Motor neuron (in vitro differentiated cells): Measurements from ENCODE around the gene CTNNA2. TPM values are rescaled to one million over a fixed set of nuclear protein-coding genes. Genes with fewer than 3 reads are reported as not detected.
A peak's percentile ranks its signal among the peaks of the same experiment; 100 is the strongest.
"Not testable (repeated sequence)": the region's sequence is repeated elsewhere in the genome, so short reads cannot be mapped to it uniquely, and the experiment has no call there.

Source experiments
- ATAC-seq, 8 experiments: fragments of 200-7000 bp; cut with Tn5 transposase; replicated peaks in 6 of 8; 2 replicates each; pipeline ENCODE4 v1.8.0; 2021; ENCODE audit warnings: mild to moderate bottlenecking in 8 of 8, moderate library complexity in 8 of 8
- H3K27ac ChIP-seq, 2 donors: fragments of 250-450 bp; sonication (Bioruptor Pico); 2 replicates each; pipeline ENCODE4 v1.9.0; 2021; ENCODE audit warnings: antibody characterized with exemption in 2 of 2, mild to moderate bottlenecking in 2 of 2, moderate library complexity in 1 of 2
- H3K4me1 ChIP-seq, 2 donors: fragments of 250-450 bp; sonication (Bioruptor Pico); replicated peaks in 1 of 2; 2 replicates each; pipeline ENCODE4 v1.6.1; 2021; ENCODE audit warnings: antibody characterized with exemption in 2 of 2, mild to moderate bottlenecking in 2 of 2, moderate library complexity in 1 of 2
- H3K4me3 ChIP-seq, 5 donors: fragments of 250-450 bp; sonication (Bioruptor Pico); 2 replicates each; pipeline ENCODE4 v1.9.0; 2021; ENCODE audit warnings: antibody characterized with exemption in 5 of 5, mild to moderate bottlenecking in 5 of 5, moderate library complexity in 4 of 5
- WGBS, 10 experiments: fragments of 450-650 bp; shearing (Covaris generic); methylation state at CpG; one replicate each; pipeline ENCODE4 v1.0.0; 2022; 5-methylcytosine and 5-hydroxymethylcytosine counted together
- in situ Hi-C, 9 experiments: fragments of 400-800 bp; cut with MboI; loops; one replicate each; pipeline ENCODE4 v1.15.0; 2021; ENCODE audit warnings: low sequenced_read_pairs in 9 of 9, low pct_unique_long_range_greater_than_20kb in 2 of 9; ENCODE audit not compliant: unreplicated experiment in 9 of 9
- total RNA-seq, 8 experiments: library from RNA; unstranded; fragments of 300-600 nt; gene quantifications; 2 replicates each; pipeline versions ENCODE4 v1.2.3 to v1.2.4, GENCODE V29; 2022

Gene CTNNA2
- total RNA-seq, 8 experiments from 2014 or later = 0.81 to 127 (median 56.5) TPM

GRCh38 chr2:80126596-80127189, 613.8 kb downstream of the CTNNA2 start:
- Histone ChIP-seq H3K4me1 (peaks cover 0 to 4% of the 10 kb centered on the region in 2 donors), H3K27ac (no peak overlapping the region), H3K4me3 (no peak overlapping the region)
- in situ Hi-C loops = no loop called here
- no peak for ATAC-seq
- 0 to 100% (median 47%) methylated on average over 1 to 2 of the region's 3 CpGs; no CpG with 5 or more reads in 3 of the 10 experiments for WGBS, 10 experiments

- Histone ChIP-seq H3K4me1 (no peaks in the 10 kb centered on the region), H3K27ac (no peak overlapping the region), H3K4me3 (no peak overlapping the region)
- ATAC-seq = no peak
- 0 to 90% (median 14%) methylated on average over 1 of the region's 1 CpG; no CpG with 5 or more reads in 5 of the 10 experiments for WGBS, 10 experiments
- in situ Hi-C loops = no loop called here
Measured at GRCh38 chr2:80128080-80128479, 615.2 kb downstream of the CTNNA2 start.

GRCh38 chr2:80132281-80132680, 619.4 kb downstream of the CTNNA2 start:
- no peak for ATAC-seq
- no peak overlapping the region for H3K27ac ChIP-seq
- WGBS, 10 experiments = 10 to 97% (median 65%) methylated on average over 1 to 3 of the region's 3 CpGs; no CpG with 5 or more reads in 2 of the 10 experiments
- H3K4me3 ChIP-seq = no peak overlapping the region
- peaks cover 0 to 3% of the 10 kb centered on the region in 2 donors for H3K4me1 ChIP-seq
- in situ Hi-C loops = no loop called here

GRCh38 chr2:80135001-80135400, 622.1 kb downstream of the CTNNA2 start:
- in situ Hi-C loops = no loop called here
- 0 to 100% (median 92%) methylated on average over 1 of the region's 1 CpG; no CpG with 5 or more reads in 4 of the 10 experiments for WGBS, 10 experiments
- no peak overlapping the region for H3K4me3 ChIP-seq
- H3K4me1 ChIP-seq = peaks cover 3 to 18% of the 10 kb centered on the region in 2 donors
- ATAC-seq = no peak
- H3K27ac ChIP-seq = no peak overlapping the region

DNA sequence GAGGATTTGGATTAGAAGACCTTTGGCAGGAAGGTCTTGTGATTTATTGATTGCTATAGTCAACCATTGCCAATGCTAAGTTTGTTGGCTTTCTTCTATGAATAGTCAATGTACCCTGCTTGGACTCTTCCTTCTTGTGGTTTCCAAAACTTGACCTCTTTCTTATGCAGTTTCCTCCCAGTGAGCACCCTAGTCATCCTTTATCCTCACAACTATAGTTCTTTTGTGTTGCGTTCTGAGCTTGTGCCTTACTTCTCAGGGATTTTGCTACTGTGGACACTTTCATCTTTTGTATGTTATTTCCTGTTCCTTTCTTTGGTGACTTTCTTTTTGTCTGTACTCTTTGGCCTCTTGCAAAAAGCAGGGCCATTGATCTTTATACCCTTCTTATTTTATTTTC, 623.5 kb downstream of the CTNNA2 start:
- Histone ChIP-seq H3K27ac (no peak overlapping the region), H3K4me3 (no peak overlapping the region), H3K4me1 (peaks cover 12 to 27% of the 10 kb centered on the region in 2 donors)
- WGBS, 10 experiments = 27 to 100% (median 59%) methylated on average over 1 of the region's 1 CpG; no CpG with 5 or more reads in 2 of the 10 experiments
- no peak for ATAC-seq
- in situ Hi-C loops = no loop called here

DNA sequence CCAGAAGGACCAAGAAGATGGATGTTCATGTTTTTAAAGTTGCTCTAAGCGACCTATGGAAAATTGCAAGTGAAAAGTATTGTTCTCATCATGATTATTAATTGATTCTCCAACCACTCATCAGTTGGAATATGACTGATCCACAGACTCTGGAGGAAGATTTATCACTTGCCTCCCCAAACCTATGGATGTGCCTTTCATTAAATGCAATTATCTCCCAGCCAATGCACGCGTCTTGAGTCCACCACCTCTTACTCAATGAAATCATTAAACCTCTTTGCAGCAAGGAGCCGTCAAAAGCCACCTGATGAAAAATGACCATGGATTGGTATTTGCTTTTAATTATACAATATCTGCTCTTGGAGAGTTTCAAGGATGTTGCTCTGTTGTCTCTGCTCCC, 626.1 kb downstream of the CTNNA2 start:
- in situ Hi-C loops = no loop called here
- ATAC-seq = peak in 5 of 8 experiments; percentile 36 to 68 (median 65)
- Histone ChIP-seq H3K4me3 (no peak overlapping the region), H3K4me1 (peaks cover 12 to 29% of the 10 kb centered on the region in 2 donors), H3K27ac (no peak overlapping the region)
- WGBS, 10 experiments = 0 to 82% (median 38%) methylated on average over 1 to 4 of the region's 4 CpGs; no CpG with 5 or more reads in 4 of the 10 experiments

DNA sequence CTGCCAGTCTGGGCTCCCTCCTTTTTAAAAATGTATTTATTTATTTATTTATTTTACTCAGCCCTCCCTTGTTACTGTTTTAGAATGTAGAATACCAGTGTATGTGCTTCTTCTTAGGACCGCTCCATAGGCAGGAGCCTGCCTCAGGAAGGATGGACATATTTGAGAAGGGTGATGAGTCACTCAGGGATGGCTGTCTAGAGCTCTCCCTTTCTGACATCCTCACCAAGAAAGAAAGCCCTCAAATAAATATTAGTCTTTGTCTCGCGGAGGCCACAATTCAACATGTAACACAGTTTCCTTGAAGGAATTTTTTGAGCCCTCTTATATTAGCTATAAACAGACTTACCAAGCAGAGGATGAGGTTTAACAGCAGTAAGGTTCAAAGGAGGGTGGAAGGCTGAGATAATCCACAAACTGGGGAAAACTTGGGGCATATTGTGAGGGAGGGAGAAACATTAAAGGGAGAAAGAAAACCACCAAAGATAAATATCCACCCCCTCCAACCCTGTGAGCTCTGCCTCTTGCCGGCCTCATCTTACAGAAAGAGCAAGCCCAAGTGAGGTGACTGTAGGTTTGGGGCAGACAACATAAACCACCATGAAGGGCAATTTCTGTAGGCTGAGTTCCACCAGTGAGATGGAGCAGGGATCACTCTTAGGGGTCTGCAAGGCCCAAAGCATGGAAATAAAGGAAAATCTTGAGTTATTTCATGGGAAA, 628.3 kb downstream of the CTNNA2 start:
- Histone ChIP-seq H3K27ac (peak overlapping the region in 1 of 2 donors; percentile 35), H3K4me1 (peaks cover 9 to 29% of the 10 kb centered on the region in 2 donors), H3K4me3 (no peak overlapping the region)
- 0 to 100% (median 91%) methylated on average over 1 to 4 of the region's 4 CpGs; no CpG with 5 or more reads in 2 of the 10 experiments for WGBS, 10 experiments
- in situ Hi-C loops = no loop called here
- ATAC-seq = peak in 5 of 8 experiments; percentile 92 to 98 (median 96)

GRCh38 chr2:80145499-80145898, 632.6 kb downstream of the CTNNA2 start:
- 0 to 100% (median 94%) methylated on average over 1 to 4 of the region's 4 CpGs; no CpG with 5 or more reads in 2 of the 10 experiments for WGBS, 10 experiments
- no peak for ATAC-seq
- in situ Hi-C loops = no loop called here
- H3K27ac ChIP-seq = no peak overlapping the region
- peaks cover 8 to 9% of the 10 kb centered on the region in 2 donors for H3K4me1 ChIP-seq
- no peak overlapping the region for H3K4me3 ChIP-seq

DNA sequence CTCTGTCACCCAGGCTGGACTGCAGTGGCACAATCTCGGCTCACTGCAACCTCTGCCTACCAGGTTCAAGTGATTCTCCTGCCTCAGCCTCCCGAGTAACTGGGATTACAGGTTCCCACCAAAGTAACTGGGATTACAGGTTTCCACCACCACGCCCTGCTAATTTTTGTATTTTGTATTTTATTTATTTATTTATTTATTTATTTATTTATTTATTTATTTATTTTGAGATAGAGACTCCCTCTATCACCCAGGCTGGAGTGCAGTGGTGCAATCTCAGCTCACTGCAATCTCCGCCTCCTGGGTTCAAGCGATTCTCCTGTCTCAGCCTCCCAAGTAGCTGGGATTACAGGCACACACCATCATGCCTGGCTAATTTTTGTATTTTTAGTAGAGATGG, 633.9 kb downstream of the CTNNA2 start:
- H3K4me3 ChIP-seq, H3K27ac ChIP-seq, in situ Hi-C loops, H3K4me1 ChIP-seq, ATAC-seq: not testable (repeated sequence)
- WGBS, 10 experiments = 8 to 100% (median 72%) methylated on average over 1 to 5 of the region's 5 CpGs; no CpG with 5 or more reads in 2 of the 10 experiments

DNA sequence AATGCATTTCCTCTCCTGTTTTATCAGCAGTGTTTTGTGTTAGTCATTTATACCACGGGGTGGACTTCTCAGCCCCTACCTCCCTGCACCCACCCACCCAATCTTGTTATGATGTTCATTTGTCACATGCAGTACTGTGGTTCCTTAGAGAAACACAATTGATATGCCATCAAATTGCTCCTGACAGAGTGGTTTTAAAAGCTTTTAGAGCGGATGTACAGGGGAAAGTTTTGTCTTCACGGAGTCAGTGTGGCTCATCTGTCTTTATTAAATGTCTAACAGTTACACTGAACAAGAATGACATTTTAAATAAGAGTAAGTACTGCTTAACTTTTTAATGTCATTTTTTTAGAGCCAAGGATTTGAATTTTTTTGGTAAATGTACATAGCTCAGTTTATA, 634.8 kb downstream of the CTNNA2 start:
- ATAC-seq = no peak
- Histone ChIP-seq H3K4me3 (no peak overlapping the region), H3K4me1 (no peaks in the 10 kb centered on the region), H3K27ac (no peak overlapping the region)
- in situ Hi-C loops = no loop called here
- whole genome bisulfite sequencing, 10 experiments = 0 to 100% (median 57%) methylated on average over 1 to 3 of the region's 3 CpGs; no CpG with 5 or more reads in 2 of the 10 experiments

DNA sequence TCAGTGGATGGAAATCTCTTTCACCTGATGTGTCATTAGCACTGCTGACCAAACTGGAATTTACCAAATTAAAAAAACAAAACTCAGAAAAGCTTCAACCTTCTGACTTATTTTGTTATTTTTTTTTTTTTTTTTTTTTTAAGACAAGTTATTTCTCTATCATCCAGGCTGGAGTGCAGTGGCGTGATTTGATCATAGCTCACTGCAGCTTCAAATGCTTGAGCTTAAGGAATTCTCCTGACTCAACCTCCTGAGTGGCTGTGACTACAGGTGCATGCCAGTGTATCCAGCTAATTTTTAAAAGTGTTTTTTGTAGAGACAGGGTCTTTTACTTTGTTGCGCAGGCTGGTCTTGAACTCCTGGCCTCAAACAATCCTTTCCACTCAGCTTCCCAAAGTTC, 636.1 kb downstream of the CTNNA2 start:
- no peaks in the 10 kb centered on the region for H3K4me1 ChIP-seq
- 40 to 100% (median 90%) methylated on average over 1 to 2 of the region's 2 CpGs; no CpG with 5 or more reads in 2 of the 10 experiments for WGBS, 10 experiments
- no peak for ATAC-seq
- in situ Hi-C loops = no loop called here
- no peak overlapping the region for H3K27ac ChIP-seq
- H3K4me3 ChIP-seq = no peak overlapping the region

GRCh38 chr2:80149991-80150390, 637.1 kb downstream of the CTNNA2 start:
- WGBS, 10 experiments = 14 to 100% (median 83%) methylated on average over 1 of the region's 1 CpG; no CpG with 5 or more reads in 5 of the 10 experiments
- Histone ChIP-seq H3K4me3 (no peak overlapping the region), H3K27ac (no peak overlapping the region), H3K4me1 (no peaks in the 10 kb centered on the region)
- no peak for ATAC-seq
- in situ Hi-C loops = no loop called here

DNA sequence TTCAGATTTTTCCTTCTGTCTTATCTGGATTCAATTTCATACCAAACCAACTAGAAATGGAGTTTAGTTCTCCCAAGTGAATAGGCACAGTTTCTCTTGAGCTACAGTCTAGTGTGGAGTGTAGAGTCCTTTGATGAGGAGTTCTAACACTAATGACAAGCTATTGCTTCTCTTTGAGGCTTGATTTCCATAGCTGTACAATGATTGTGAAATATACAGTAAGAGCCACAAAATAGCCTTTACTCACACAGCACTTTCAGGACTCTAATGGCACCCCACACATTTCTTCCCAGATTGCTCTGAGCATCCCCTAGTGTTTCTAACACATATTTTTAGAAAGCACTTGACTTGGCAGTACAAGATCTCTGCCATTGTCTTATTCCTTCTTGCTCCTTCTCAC, 638.4 kb downstream of the CTNNA2 start:
- ATAC-seq = no peak
- Histone ChIP-seq H3K4me3 (no peak overlapping the region), H3K4me1 (no peaks in the 10 kb centered on the region), H3K27ac (no peak overlapping the region)
- in situ Hi-C loops = no loop called here
